Glutamatergic neuron (in vitro differentiated cells): ENCODE results near the gene TAL1. TPM values are rescaled to one million over a fixed set of nuclear protein-coding genes. Genes with fewer than 3 reads are reported as not detected.

ENCODE experiments used
- DNase-seq: peaks from one replicate; pipeline ENCODE4 v3.0.0; 2022
- H3K27ac Mint-ChIP-seq: one replicate; pipeline ENCODE4 v1.8.0; 2020; ENCODE audit warnings: mild to moderate bottlenecking, mixed read lengths, inconsistent platforms; ENCODE audit not compliant: unreplicated experiment
- H3K27me3 Mint-ChIP-seq: one replicate; pipeline ENCODE4 v1.8.0; 2020; ENCODE audit warnings: mild to moderate bottlenecking, moderate library complexity, mixed read lengths, inconsistent platforms; ENCODE audit not compliant: unreplicated experiment
- H3K36me3 Mint-ChIP-seq: one replicate; pipeline ENCODE4 v1.8.0; 2020; ENCODE audit warnings: mild to moderate bottlenecking, mixed read lengths, inconsistent platforms; ENCODE audit not compliant: unreplicated experiment
- H3K4me1 Mint-ChIP-seq: one replicate; pipeline ENCODE4 v1.8.0; 2020; ENCODE audit warnings: mild to moderate bottlenecking, low read depth, mixed read lengths, inconsistent platforms; ENCODE audit not compliant: unreplicated experiment
- H3K4me3 Mint-ChIP-seq: one replicate; pipeline ENCODE4 v1.8.0; 2020; ENCODE audit warnings: mild to moderate bottlenecking, mixed read lengths, inconsistent platforms; ENCODE audit not compliant: unreplicated experiment
- H3K9me3 Mint-ChIP-seq: one replicate; pipeline ENCODE4 v1.8.0; 2020; ENCODE audit warnings: mild to moderate bottlenecking, moderate library complexity, mixed read lengths, inconsistent platforms; ENCODE audit not compliant: unreplicated experiment
- total RNA-seq: library from RNA; stranded (reverse); fragmentation: NEBNext Ultra II Directional; extraction: Animal tissue kit (Norgen Biotek cat#: 25700); gene quantifications from one replicate; pipeline ENCODE4 v1.2.1, GENCODE V29; 2021; ENCODE audit not compliant: unreplicated experiment
- TF ChIP-seq, protein P1 (sequence below): fragments of 200-600 bp; sonication (generic); IDR thresholded peaks from one replicate; pipeline ENCODE4 v1.5.0; 2021; ENCODE audit not compliant: partially characterized antibody, unreplicated experiment

The TAL1 gene
- total RNA-seq, 1 donor from 2014 or later, result 2.1 TPM

DNA sequence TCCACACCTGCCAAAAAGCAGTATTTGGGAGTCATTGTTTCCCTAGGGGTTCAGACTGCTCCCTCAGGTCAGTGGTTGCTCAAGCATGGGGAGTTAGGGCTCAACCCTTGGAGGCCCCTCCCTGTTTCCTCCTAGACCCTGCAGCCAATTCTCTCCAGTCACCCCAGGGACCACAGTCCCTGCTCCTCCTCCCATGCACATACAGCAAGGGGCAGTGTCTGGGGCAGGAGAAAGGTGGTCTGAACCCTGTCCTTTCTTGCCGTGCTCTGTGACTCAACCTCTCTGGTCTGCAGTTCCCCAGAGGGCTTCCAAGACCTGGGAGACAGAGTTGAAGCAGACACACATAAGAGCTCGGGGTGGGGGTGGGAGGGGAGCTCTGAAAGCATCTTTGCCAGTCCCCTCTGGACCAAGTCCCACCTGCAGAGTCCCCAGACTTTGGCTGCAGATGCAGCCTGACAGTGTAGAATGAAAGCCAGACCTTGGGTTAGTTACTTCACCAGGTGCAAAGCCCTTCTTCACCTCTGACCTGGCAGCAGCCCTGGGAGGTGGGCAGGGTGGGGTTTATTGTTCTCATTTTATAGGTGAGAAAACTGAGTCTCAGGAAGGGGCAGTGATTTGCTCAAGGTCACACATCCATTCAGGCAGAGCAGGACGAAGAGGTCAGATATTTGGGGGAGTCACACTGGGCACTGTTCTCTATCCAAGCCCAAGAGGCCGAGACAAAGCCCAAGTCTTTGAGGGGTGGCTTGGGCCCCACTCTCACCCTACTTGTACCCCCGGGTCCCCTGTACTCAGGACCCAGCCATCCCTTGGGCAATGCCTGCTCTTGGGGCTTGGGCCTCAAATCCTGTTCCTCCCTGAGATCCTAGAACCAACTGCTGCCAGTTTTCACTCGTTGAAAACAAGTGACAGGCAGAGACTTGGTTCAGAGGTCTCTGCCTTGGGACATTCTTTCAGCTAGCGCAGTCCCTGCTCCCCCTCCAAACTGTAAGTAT is 42.9 kb downstream of the TAL1 start:
- H3K4me1 Mint-ChIP-seq, result peaks cover 17% of the 10 kb centered on the region
- TF ChIP-seq, protein P1, sequence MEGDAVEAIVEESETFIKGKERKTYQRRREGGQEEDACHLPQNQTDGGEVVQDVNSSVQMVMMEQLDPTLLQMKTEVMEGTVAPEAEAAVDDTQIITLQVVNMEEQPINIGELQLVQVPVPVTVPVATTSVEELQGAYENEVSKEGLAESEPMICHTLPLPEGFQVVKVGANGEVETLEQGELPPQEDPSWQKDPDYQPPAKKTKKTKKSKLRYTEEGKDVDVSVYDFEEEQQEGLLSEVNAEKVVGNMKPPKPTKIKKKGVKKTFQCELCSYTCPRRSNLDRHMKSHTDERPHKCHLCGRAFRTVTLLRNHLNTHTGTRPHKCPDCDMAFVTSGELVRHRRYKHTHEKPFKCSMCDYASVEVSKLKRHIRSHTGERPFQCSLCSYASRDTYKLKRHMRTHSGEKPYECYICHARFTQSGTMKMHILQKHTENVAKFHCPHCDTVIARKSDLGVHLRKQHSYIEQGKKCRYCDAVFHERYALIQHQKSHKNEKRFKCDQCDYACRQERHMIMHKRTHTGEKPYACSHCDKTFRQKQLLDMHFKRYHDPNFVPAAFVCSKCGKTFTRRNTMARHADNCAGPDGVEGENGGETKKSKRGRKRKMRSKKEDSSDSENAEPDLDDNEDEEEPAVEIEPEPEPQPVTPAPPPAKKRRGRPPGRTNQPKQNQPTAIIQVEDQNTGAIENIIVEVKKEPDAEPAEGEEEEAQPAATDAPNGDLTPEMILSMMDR, result no peak
- H3K27ac Mint-ChIP-seq, result no peak overlapping the region
- no peaks in the 10 kb centered on the region for H3K36me3 Mint-ChIP-seq
- peaks cover 5% of the 10 kb centered on the region for H3K27me3 Mint-ChIP-seq
- DNase-seq, result no peak
- peaks cover 7% of the 10 kb centered on the region for H3K9me3 Mint-ChIP-seq
- no peak overlapping the region for H3K4me3 Mint-ChIP-seq

DNA sequence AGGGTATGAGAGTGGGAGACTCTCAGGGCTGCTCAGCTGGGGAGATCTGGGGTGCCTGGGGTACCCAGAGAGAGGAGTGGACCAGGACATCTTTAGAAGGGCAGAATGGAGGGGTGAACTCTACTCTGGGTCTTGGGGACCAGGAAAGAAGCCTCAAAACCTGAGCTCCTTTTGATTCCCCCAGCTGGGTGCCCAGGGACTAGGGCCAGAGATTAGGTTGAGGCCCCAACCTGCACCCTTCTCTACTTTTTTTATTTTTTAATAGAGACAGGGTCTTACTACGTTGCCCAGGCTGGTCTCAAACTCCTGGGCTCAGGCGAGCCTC is 44.1 kb downstream of the TAL1 start:
- H3K4me3 Mint-ChIP-seq, result no peak overlapping the region
- H3K4me1 Mint-ChIP-seq, result peaks cover 12% of the 10 kb centered on the region
- DNase-seq, result no peak
- no peak overlapping the region for H3K27ac Mint-ChIP-seq
- peaks cover 9% of the 10 kb centered on the region for H3K9me3 Mint-ChIP-seq
- TF ChIP-seq, protein P1, result no peak
- peaks cover 7% of the 10 kb centered on the region for H3K27me3 Mint-ChIP-seq
- no peaks in the 10 kb centered on the region for H3K36me3 Mint-ChIP-seq

DNA sequence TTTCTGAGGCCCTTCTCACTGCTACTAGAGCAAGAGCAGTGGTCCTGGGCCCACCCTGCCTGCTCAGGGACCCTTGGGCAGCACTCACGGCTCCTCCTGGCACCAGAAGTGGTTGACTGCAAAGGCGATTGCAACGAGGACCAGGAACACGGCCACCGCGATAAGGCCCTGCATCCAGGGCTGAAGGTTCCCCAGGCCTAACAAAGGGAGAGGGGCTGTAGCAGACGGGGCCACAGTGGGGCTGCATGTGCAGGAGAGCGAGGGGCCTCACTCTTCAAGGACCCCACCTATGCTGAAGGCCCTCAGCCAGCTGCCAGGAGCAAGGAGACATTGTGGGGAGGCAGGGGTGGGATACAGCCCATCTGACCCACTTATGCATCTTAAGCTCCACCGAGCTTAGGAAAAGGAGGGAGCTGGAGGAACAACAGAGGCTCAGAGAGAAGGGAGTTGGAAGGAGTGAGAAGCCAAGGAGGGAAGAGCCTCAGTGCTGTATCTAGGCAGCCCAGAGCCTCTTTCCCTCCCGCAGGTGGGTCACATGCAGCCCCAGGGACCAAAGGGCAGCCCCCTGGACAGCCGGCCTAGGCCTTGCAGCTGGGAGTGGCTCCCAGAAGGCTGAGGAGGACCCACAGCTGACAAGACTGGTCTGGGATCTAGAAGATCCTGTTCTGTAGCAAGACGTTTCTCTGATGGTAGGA is 44.6 kb downstream of the TAL1 start:
- peaks cover 10% of the 10 kb centered on the region for H3K4me1 Mint-ChIP-seq
- no peak for DNase-seq
- no peaks in the 10 kb centered on the region for H3K36me3 Mint-ChIP-seq
- H3K27me3 Mint-ChIP-seq, result peaks cover 7% of the 10 kb centered on the region
- TF ChIP-seq, protein P1, result no peak
- no peak overlapping the region for H3K4me3 Mint-ChIP-seq
- H3K9me3 Mint-ChIP-seq, result peaks cover 9% of the 10 kb centered on the region
- H3K27ac Mint-ChIP-seq, result no peak overlapping the region

DNA sequence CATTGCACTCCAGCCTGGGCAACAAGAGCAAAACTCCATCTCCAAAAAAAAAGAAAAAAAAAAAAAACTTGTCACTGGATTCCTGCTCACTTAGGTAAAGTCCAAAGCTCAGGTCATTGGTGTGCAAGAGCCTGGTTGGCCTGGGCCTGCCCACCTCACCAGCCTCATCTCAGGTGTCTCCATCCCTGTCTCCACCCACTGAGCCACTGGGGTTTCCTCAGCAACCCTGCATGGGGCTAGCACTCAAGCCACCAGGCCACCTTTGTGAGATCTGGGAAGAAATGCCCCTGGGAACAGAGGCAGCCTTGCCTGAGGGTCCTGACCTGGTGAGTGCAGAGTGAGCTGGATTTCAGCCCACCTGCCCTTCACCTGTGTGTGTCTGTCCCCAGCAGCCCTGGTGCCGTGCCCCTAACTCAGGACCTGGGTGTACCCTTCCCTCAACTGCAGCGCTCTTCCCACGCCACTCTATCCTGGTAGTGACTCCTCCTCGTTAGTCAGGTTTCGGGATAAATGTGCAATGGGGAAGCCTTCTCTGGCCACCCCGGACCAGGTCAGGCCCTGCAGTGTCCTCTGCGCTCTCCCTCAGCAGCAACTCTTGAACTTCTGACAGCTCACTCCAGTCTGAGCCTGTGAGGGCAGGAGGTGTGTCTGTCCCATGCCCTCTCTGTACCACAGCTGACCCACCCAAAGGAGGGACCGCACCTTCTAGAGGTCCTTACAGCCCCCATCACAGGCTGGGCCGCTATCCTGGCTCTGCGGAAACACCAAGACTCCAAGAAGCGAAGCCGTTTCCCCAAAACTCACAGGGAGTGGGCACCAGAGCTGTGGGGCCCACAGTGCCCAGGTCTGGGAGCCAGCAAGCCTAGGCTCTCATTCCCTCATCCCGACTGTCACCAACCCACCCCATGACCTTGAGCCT is 45.5 kb downstream of the TAL1 start:
- no peak for DNase-seq
- H3K27me3 Mint-ChIP-seq, result peaks cover 7% of the 10 kb centered on the region
- no peaks in the 10 kb centered on the region for H3K36me3 Mint-ChIP-seq
- no peak overlapping the region for H3K27ac Mint-ChIP-seq
- TF ChIP-seq, protein P1, result no peak
- H3K4me1 Mint-ChIP-seq, result peaks cover 6% of the 10 kb centered on the region
- peaks cover 10% of the 10 kb centered on the region for H3K9me3 Mint-ChIP-seq
- no peak overlapping the region for H3K4me3 Mint-ChIP-seq
